Stimulated activated CD4-positive, alpha-beta T cell treated with anti-CD3 and anti-CD28 coated beads, Interleukin-2, amount 100 ng/mL, for 4 hours (primary cell): ENCODE data around the gene PSMD3.

Experiments
- DNase-seq: peaks from one replicate; pipeline ENCODE4 v3.0.0-alpha.2; 2020; ENCODE audit warnings: low read depth

The PSMD3 gene

GRCh38 chr17:39960524-39961041, 20.0 kb upstream of the PSMD3 start:
- no peak for DNase-seq

DNA sequence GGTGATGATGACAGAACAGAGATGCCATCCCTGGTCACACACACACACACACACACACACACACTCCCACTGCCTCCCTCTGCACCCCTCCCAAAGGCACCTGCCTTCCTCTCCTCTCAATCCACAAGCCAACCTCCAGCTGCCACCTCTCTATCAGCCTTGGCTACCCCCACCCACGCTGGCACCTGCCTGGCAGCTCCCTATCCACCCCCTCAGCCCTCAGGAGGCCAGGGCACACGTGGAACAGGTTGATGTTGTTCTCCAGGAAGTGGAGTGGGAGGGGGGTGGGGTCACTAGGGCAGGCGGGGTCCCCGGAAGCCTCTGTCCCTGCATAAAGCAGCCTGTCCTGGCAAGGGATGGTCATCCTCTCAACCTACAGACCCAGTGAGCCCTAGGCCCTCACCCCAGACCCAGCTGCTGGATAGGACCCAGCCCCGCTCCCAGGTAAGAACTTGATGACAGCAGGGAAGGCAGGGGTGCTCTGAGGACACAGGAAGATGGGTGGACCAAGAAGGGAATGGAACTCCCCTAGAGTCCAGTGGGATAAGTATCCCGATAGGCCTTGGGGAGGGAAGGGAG, 17.9 kb upstream of the PSMD3 start, which contains the start of gene GSDMA:
GSDMA (plus strand) TSS at position 363 of the 579 bp plus-strand sequence. CDS start 2,684 bp downstream, outside the sequence.
- peak; percentile 37 for DNase-seq

DNA sequence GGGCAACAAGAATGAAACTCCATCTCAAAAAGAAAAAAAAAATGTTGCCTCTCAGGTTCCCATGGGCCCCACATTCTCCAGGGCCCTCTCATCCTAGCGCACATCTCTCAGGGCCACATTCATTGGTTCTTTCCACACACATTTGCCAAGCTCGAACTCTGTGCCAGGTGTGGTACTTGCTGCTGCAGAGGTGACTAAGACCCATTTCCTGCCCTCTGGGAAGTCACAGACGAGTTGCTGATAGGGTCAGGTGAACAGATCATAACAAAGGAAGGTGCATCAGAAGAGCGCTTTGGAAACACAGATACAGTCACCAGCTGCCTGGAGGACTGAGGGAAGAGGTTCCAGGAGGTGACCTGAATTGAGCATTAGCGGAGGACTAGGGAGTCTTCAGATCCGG, 16.8 kb upstream of the PSMD3 start:
- peak; percentile 51 for DNase-seq

DNA sequence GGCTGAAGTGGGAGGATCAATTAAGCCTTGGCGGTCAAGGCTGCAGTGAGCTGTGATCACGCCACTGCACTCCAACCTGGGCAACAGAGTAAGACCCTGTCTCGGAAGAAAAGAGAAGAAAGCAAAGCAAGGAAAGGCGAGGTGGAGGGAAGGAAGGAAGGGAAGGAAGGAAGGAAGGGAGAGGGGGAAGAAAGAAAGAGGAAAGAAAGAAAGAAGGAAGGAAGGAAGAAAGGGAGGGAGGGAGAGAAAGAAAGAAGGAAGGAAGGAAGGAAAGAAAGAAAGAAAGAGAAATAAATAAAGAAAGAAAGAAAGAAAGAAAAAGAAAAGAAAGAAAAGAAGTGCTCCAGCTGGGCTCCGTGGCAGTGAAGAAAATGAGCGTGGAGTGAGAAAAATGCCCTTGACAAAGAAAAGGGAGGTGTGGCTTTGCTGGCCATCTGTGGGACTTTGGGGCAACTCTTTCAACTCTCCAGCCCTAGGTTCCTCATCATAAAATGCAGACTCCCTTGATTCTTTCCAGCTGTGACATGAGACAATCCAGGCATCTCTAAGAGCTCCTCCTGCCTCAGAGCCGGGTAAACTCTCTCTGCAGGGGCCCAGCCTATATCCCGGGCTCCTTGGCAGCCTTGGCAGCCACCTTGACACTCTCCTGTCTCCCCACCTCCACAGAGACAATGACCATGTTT, 15.4 kb upstream of the PSMD3 start:
- DNase-seq = no peak

DNA sequence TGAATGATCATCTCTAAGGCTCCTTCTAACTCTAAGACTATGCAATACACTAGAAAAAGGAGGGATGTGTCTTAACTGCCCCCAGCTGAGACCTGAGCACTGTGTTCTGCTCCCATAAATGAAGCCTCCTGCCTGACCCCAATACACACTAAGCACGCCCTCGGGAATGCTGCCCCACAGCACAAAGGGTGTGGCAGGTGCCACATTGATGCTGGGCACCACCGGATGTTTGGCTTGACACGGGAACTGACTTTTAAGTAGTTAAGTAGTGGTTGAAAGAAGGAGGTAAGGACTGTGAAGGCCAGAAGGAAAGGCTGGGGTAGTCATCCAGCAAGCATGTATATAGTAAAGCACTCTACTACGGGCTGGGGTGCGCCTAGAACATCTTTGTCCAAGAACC, 13.8 kb upstream of the PSMD3 start:
- no peak for DNase-seq

- no peak for DNase-seq
Observed at GRCh38 chr17:39968761-39969160, 11.8 kb upstream of the PSMD3 start.

DNA sequence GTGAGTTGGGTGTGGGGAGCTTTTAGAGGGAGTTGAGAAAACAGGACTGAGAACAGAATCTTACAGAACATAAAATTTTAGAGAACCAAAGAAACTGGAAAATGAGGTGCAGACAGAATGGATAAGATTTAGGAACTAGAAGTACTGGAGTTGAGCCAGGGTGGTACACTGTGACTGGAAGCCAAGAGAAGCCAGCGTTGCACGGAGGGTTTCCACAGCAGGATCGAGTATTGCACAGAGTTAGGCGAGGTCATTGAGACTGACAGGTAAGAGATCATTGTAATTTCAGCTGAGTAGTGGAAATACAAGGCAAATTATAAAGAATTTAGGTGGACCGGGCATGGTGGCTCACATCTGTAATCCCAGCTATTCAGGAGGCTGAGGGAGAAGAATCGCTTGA, 11.2 kb upstream of the PSMD3 start:
- DNase-seq = no peak

DNA sequence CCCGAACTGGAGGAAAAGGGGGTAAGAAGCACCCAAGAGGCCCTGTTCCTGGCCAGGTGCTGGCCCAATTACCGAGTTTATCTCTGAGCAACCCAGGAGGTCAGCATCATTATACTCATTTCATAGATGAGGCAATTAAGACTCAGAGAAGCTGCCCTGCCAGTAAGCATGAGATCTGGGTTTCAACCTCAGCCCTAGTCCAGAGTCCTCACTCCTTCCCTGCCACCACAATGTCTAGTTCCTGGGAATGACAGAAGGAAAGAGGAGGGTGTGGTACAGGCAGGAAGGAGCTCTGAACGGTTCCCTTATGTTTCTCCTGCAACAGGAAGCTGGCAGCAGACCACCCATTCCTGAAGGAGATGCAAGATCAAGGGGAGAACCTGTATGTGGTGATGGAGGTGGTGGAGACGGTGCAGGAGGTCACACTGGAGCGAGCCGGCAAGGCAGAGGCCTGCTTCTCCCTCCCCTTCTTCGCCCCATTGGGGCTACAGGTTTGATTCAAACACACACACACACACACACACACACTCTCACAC, 10.4 kb upstream of the PSMD3 start:
- DNase-seq = no peak

DNA sequence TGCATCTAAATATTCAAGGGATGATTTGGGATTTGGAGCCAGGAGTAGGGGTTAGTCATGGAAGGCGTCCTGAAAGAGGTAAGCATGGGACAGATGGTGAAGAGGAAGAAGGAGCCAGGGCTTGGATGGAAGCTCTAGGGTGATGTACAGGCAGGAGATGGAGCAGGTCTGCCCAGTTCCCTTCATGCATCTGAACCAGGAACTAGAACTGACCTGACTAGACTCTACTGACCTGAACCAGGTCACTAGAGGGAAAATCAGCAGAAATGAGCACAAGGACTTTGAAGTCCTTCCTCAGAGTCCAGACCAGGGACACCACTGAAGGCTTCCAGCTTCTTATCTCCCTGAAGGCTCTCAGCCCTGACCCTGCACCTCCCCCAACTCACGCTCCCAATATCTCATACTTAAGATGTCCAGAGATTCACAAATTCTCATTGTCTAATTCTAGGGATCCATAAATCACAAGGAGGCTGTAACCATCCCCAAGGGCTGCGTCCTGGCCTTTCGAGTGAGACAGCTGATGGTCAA, 9.5 kb upstream of the PSMD3 start:
- DNase-seq = no peak

GRCh38 chr17:39972271-39972670, 8.3 kb upstream of the PSMD3 start:
- no peak for DNase-seq

DNA sequence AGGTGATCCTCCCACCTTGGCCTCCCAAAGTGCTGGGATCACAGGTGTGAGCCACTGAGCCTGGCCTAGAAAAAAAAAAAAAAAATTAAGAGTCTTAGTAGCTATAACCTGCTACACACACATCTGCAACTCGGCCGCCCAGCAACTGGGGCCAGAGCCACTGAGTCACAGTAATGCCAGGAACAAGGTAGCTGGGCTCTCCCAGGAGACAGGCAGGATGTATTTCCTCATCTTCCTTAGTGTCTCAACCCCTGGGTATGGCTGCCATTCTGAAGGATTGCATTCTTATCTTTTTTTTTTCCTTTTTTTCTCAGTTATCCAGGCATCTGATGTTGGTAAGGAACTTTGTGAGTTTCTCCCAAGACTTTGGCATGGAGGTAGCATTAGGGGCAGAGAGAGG, 7.1 kb upstream of the PSMD3 start:
- DNase-seq = no peak

DNA sequence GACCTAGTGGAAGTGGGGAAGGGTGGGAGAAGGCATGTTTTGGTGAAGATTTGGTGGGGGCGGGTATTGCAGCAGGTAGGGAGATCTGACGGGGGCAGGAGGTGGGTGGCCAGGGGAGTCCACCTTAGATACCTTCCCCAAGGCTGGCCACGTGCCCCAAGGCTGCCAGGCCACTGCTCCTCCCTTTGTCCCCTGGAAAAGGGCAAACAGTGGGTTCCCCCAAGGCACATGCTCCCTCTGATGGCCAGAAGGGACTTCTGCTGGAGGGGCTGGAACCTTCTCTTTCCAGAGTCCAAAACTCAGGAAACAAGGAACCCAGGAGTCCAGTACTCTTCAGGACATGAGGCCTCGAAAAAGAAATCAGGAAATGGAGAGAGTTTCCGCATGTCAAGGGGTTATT, 6.2 kb upstream of the PSMD3 start:
- no peak for DNase-seq

- DNase-seq = no peak
Observed at GRCh38 chr17:39975801-39976200, 4.8 kb upstream of the PSMD3 start.

DNA sequence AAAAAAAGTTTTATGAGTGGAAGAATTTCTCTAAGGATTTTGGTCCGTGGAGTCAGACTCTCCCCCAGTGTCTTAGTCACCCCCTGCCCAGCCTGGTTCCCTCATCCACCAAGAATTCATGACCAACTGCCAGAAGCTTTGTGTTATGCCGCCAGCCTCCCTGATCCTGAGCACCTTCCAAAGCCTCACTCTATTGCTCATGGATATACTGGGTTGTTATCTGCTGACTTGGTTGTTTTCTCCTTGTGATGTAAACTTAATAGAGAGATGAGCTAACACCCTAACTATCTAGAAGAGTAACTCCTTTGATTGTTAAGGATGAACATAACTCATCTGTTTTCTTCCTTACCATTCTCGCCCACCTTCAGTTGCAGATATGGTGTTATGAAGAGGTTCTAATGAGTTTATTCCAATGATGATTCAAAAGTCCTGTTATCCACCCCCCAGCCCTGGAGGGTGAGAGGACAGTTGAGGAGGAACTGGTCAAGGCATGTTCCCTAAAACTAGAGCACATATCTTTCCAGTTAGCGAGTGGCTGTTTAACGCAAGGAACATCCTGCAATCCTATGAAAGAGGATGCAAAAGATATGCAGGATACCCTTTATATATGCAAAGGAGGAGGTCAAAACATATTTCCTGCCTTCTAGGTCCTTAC, 1.5 kb upstream of the PSMD3 start:
- DNase-seq = no peak

- no peak for DNase-seq
Observed at GRCh38 chr17:39979893-39980350, 685 bp upstream of the PSMD3 start.

DNA sequence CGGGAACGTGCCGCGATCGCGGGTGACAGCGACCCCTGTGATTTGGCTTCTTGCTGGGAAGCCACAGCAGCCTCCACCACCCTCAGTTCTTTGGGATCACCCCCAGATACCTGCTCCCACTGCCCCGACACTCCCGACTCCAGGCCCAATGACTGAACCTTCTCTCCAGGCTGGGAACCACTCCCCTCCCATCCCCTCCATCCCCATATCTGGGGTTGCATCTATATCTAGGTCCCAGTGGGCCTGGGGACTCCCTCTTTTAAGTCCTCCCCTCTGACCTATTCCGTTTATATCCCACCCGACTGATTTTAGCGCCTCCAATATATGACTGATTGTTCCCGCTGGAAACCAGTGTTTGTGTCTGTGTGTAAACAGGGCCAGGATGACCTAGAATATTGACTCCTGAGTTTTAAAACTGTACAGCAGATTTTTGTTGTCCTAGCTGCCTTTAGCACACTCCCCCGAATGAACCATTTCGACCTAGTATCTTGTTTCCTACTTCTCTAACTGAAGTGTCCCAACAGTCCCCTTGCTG, 667 bp downstream of the PSMD3 start:
- DNase-seq = no peak

DNA sequence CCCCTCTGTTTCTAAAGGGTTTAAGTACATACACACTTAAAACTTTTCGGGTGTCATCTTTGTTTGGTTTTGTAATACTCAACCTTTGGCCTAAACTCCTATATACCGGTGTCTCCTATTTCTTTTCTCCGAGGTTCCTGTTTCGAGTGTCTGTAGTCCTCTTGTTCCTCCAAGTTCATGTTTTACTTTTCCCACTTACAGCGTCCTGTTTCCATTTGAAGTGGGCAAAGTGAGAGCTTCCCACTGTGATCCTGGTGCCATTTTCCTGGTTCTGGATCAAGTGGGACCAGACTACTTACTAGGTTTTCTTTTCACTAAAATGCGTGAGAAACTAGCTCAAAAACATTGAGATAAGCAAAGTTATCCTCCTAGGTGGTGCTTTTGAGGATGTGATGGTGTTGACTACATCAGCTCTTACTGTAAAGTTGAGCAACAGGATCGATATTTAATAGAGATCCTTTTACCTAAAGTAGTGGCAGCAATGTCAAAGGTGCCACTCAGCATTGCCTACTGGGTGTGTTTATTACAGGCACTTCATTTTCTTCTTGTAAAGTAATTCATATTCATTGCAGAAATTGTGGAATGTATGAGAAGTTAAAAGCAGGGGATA, 1.3 kb downstream of the PSMD3 start:
- no peak for DNase-seq

- DNase-seq = no peak
Observed at GRCh38 chr17:39988206-39988810, 7.7 kb downstream of the PSMD3 start.

DNA sequence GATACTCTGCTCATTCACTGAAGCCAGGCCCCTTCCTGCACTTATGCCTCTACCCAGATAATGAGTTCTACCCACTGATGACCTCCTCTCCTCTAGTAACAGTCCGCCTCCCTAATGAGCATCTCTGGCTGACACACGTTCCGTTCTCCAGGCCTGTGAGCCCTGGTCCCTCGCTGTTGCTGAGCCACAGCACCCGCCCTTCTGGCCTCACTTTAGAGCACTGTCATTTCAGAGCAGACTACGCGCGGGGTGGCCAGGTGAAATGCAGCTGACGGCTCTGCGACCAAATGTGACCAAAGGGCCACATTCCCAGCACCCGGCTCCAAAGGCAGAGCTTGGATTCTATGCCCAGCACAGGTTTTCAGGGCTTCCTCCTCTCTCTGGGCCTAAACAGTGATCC, 13.8 kb downstream of the PSMD3 start:
- no peak for DNase-seq

- no peak for DNase-seq
Observed at GRCh38 chr17:39995438-39995837, 14.8 kb downstream of the PSMD3 start.

DNA sequence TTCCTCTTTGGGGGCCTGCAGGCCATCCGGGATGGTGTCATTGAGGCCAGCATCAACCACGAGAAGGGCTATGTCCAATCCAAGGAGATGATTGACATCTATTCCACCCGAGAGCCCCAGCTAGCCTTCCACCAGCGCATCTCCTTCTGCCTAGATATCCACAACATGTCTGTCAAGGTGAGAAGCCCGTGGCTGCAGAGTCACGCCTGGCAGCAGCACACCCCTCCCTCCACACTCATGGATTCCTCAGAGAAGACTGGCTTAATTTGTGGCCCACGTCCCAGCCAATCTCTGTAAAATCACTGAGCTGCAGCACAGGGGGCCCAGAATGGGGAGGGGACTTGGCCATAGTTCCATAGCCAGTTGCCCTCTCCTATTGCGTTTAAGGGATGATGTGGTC, 15.6 kb downstream of the PSMD3 start:
- DNase-seq = no peak

- DNase-seq = no peak
Observed at GRCh38 chr17:39996800-39997199, 16.2 kb downstream of the PSMD3 start.
